ENCODE measurements around the gene KRTAP1-4. TPM values are rescaled to one million over a fixed set of nuclear protein-coding genes. Genes with fewer than 3 reads are reported as not detected.

KRTAP1-4 gene
- total and polyA plus RNA-seq, 2 of the 4 experiments (the other 2 are of a cell fraction), result not detected

- Histone ChIP-seq H3K56ac (ENCODE audit: extremely low read depth, insufficient read depth, low read length) (no peak overlapping the region), H3K27me3 (ENCODE audit: control insufficient read depth, insufficient read depth, low read length) (no peaks in the 10 kb centered on the region), H3K9me1 (ENCODE audit: insufficient read depth, low read length) (no peaks in the 10 kb centered on the region), H2AFZ (replicated peaks; ENCODE audit: low read length, poor library complexity) (no peak overlapping the region), H3K4me1 (ENCODE audit: control insufficient read depth, insufficient read depth, low read length) (no peaks in the 10 kb centered on the region), H4K20me1 (ENCODE audit: insufficient read depth, low read length) (no peaks in the 10 kb centered on the region), H3K4me2 (ENCODE audit: low read depth, low read length) (no peak overlapping the region), H4K91ac (ENCODE audit: insufficient read depth, low read depth, low read length) (no peak overlapping the region), H4K8ac (ENCODE audit: low read depth in 2 of 2, low read length in 2 of 2) (no peak overlapping the region), H3K36me3 (ENCODE audit: control insufficient read depth, insufficient read depth, low read length) (no peaks in the 10 kb centered on the region), H3K4ac (ENCODE audit: low read depth, low read length) (no peak overlapping the region), H2BK120ac (ENCODE audit: low read depth, low read length) (no peak overlapping the region), H3K4me3 (ENCODE audit: insufficient read depth, low read depth, low read length) (no peak overlapping the region), H3K23ac (ENCODE audit: low read depth, low read length) (no peak overlapping the region), H3K27ac (ENCODE audit: insufficient read depth, low read length) (no peak overlapping the region), H2BK20ac (ENCODE audit: low read depth, low read length) (no peak overlapping the region), H2BK15ac (ENCODE audit: low read depth, low read length) (no peak overlapping the region), H3K14ac (replicated peaks; ENCODE audit: low read depth, low read length) (no peak overlapping the region), H3K9me3 (ENCODE audit: control insufficient read depth, insufficient read depth, low read length) (no peaks in the 10 kb centered on the region), H4K5ac (ENCODE audit: low read depth, low read length) (no peak overlapping the region), H2AK5ac (ENCODE audit: low read depth, low read length) (no peak overlapping the region), H3K79me1 (ENCODE audit: low read depth in 1 of 2, low read length in 2 of 2) (no peaks in the 10 kb centered on the region), H3K9ac (ENCODE audit: low read depth, low read length) (no peak overlapping the region), H3K18ac (ENCODE audit: low read depth, low read length) (no peak overlapping the region), H2BK5ac (ENCODE audit: low read depth, low read length, poor library complexity, severe bottlenecking) (no peak overlapping the region), H2AK9ac (replicated peaks; ENCODE audit: low read depth, low read length, poor library complexity) (no peak overlapping the region)
- ChIA-PET POLR2A (ENCODE audit: unreplicated experiment) (no interaction called here), CTCF (no interaction called here)
- TF ChIP-seq FOS (IDR thresholded peaks at IDR 0.05; ENCODE audit: low read depth, low read length), result no peak
- no peak for TF ChIP-seq BHLHE40 (IDR thresholded peaks at IDR 0.05; ENCODE audit: low read depth, low read length)
- TF ChIP-seq POLR2A (IDR thresholded peaks at IDR 0.05; ENCODE audit: low read depth, low read length), result no peak
- no peak for TF ChIP-seq RFX5 (IDR thresholded peaks at IDR 0.05; ENCODE audit: low read depth, low read length)
- TF ChIP-seq CHD1 (IDR thresholded peaks at IDR 0.05; ENCODE audit: low read depth, low read length), result no peak
- no peak for TF ChIP-seq RAD21 (IDR thresholded peaks at IDR 0.05; ENCODE audit: low read length)
- no peak for TF ChIP-seq CEBPB (IDR thresholded peaks at IDR 0.05; ENCODE audit: low read depth, low read length)
- TF ChIP-seq SMC3 (IDR thresholded peaks at IDR 0.05; ENCODE audit: low read depth, low read length), result no peak
- TF ChIP-seq MAZ (IDR thresholded peaks at IDR 0.05; ENCODE audit: borderline replicate concordance, low read depth, low read length), result no peak
- no TSS peak for BruUV-seq (replicated peaks)
- 83% methylated on average over 1 of the region's 3 CpGs; no CpG with 5 or more reads in 1 of the 2 experiments for WGBS, 2 experiments (ENCODE audit: extremely low coverage in 2 of 2, insufficient read length in 1 of 2)
- ATAC-seq (ENCODE audit: low read depth) (no peak), DNase-seq (no peak)
- dilution Hi-C loops (cut with HindIII; ENCODE audit: low sequenced_read_pairs, unreplicated experiment), result no loop called here
- in situ Hi-C loops (cut with MboI; ENCODE audit: low sequenced_read_pairs), result no loop called here
- intact Hi-C loops (cut with micrococcal nuclease), result no loop called here
Observed at GRCh38 chr17:40992666-40993065, 37.3 kb downstream of the KRTAP1-4 start.

Measured in IMR-90 (cell line).